Keratinocyte (primary cell): ENCODE measurements around the gene OR13D1. TPM values are rescaled to one million over a fixed set of nuclear protein-coding genes. Genes with fewer than 3 reads are reported as not detected.

ENCODE experiments used
- DNase-seq: peaks from one replicate; pipeline ENCODE4 v3.0.0-alpha.2; 2011; ENCODE audit warnings: low read depth, missing footprints, low spot score
- FAIRE-seq: peaks from 2 replicates; lab custom pipeline; 2011; peaks lifted over from hg19 to GRCh38; lab: Jason Lieb, UNC
- H2AFZ ChIP-seq: 2 replicates; pipeline ENCODE4 v1.6.0; 2012; ENCODE audit warnings: low read length, control low read depth, inconsistent platforms; ENCODE audit not compliant: control insufficient read depth
- H3K27ac ChIP-seq: 2 replicates; pipeline ENCODE4 v1.5.1; 2011; ENCODE audit warnings: low read length; ENCODE audit not compliant: control insufficient read depth, insufficient read depth
- H3K27me3 ChIP-seq: 3 replicates; pipeline ENCODE4 v1.6.0; 2011; ENCODE audit warnings: low read length; ENCODE audit not compliant: control insufficient read depth, insufficient read depth; ENCODE audit errors: extremely low read depth
- H3K36me3 ChIP-seq, 2 experiments: 2 replicates in 1 of 2; 3 replicates in 1 of 2; pipeline ENCODE4 v1.5.1; 2011; ENCODE audit warnings: low read length in 2 of 2, mild to moderate bottlenecking in 1 of 2; ENCODE audit not compliant: control insufficient read depth in 2 of 2, insufficient read depth in 2 of 2; ENCODE audit errors: extremely low read depth in 1 of 2
- H3K4me1 ChIP-seq: 3 replicates; pipeline ENCODE4 v1.5.1; 2011; ENCODE audit warnings: low read length; ENCODE audit not compliant: control insufficient read depth, insufficient read depth; ENCODE audit errors: extremely low read depth
- H3K4me2 ChIP-seq: 3 replicates; pipeline ENCODE4 v1.6.0; 2011; ENCODE audit warnings: low read depth, low read length; ENCODE audit not compliant: control insufficient read depth, insufficient read depth; ENCODE audit errors: extremely low read depth
- H3K4me3 ChIP-seq, 3 experiments: fragments of 200-600 bp in 1 of 3; sonication (generic) in 1 of 3; 2 replicates in 2 of 3; 3 replicates in 1 of 3; pipeline ENCODE4 v1.5.1; 2011 to 2016; ENCODE audit warnings: low read length in 3 of 3, mild to moderate bottlenecking in 3 of 3, control low read depth in 2 of 3, inconsistent platforms in 1 of 3, low read depth in 1 of 3, mixed read lengths in 1 of 3, mixed run types in 1 of 3, moderate library complexity in 1 of 3; ENCODE audit not compliant: control insufficient read depth in 2 of 3, insufficient read depth in 2 of 3; ENCODE audit errors: extremely low read depth in 1 of 3
- H3K79me2 ChIP-seq: 2 replicates; pipeline ENCODE4 v1.6.0; 2012; ENCODE audit warnings: low read length; ENCODE audit not compliant: control insufficient read depth, insufficient read depth
- H3K9ac ChIP-seq: 3 replicates; pipeline ENCODE4 v1.6.0; 2011; ENCODE audit warnings: low read length; ENCODE audit not compliant: control insufficient read depth, insufficient read depth; ENCODE audit errors: extremely low read depth
- H3K9me1 ChIP-seq: 3 replicates; pipeline ENCODE4 v1.6.0; 2011; ENCODE audit warnings: low read length; ENCODE audit not compliant: control insufficient read depth, insufficient read depth; ENCODE audit errors: extremely low read depth
- H3K9me3 ChIP-seq: 2 replicates; pipeline ENCODE4 v1.5.1; 2012; ENCODE audit warnings: low read depth, low read length; ENCODE audit not compliant: control insufficient read depth
- H4K20me1 ChIP-seq: 3 replicates; pipeline ENCODE4 v1.6.0; 2011; ENCODE audit warnings: low read length; ENCODE audit not compliant: control insufficient read depth, insufficient read depth; ENCODE audit errors: extremely low read depth
- CTCF ChIP-seq, 3 experiments: IDR thresholded peaks in 1 of 3; conservative IDR thresholded peaks in 1 of 3; optimal IDR thresholded peaks in 1 of 3; 2 replicates in 2 of 3; 3 replicates in 1 of 3; pipeline versions ENCODE3 to v1.5.1; 2011; ENCODE audit warnings: low read length in 3 of 3, mild to moderate bottlenecking in 3 of 3, moderate library complexity in 2 of 3, control low read depth in 1 of 3, inconsistent platforms in 1 of 3; ENCODE audit not compliant: insufficient read depth in 2 of 3; ENCODE audit errors: extremely low read depth in 1 of 3
- EZH2 ChIP-seq: IDR thresholded peaks from one replicate; pipeline ENCODE4 v1.6.1; 2012; ENCODE audit warnings: inconsistent platforms, mild to moderate bottlenecking, low read length, moderate library complexity
- dilution Hi-C: fragments of 300-500 bp; cut with MboI; formaldehyde crosslinking; loops from one replicate; pipeline ENCODE4 v1.7.0; 2020; ENCODE audit warnings: low sequenced_read_pairs; ENCODE audit not compliant: extremely low pct_ligation_motif_present
- polyA plus RNA-seq, 5 experiments: library from polyadenylated mRNA; depleted of rRNA in 3 of 5; stranded (reverse) in 3 of 5; stranded (forward) in 1 of 5; unstranded in 1 of 5; fragments of >200 nt; gene quantifications; 1 replicate in 1 of 5; 2 replicates in 3 of 5; 3 replicates in 1 of 5; pipeline versions ENCODE4 v1.2.1 to v1.2.3, GENCODE V29; 2011 to 2012; ENCODE audit warnings: missing spikeins in 2 of 5, low read depth in 1 of 5, low replicate concordance in 1 of 5

The OR13D1 gene
- polyA plus RNA-seq, 1 donor (not counting 4 experiments of a cell fraction or from before 2014, with no cell fraction given) = not detected

- dilution Hi-C loops = no loop called here
- no peak for FAIRE-seq
- no peak for TF ChIP-seq CTCF (optimal IDR thresholded peaks at IDR 0.05 in 1 of 3, IDR thresholded peaks at IDR 0.05 in 1 of 3, conservative IDR thresholded peaks at IDR 0.05 in 1 of 3; ENCODE audit: extremely low read depth in 1 of 3, insufficient read depth in 2 of 3, low read length in 3 of 3)
- TF ChIP-seq EZH2 = no peak
Observed at GRCh38 chr9:104738452-104738851, 44.1 kb downstream of the OR13D1 start.

GRCh38 chr9:104740621-104741020 is 46.3 kb downstream of the OR13D1 start:
- H3K27ac ChIP-seq = peak overlapping the region; percentile 2
- dilution Hi-C loops = no loop called here

More at GRCh38 chr9:104738452-104738851, 44.1 kb downstream of the OR13D1 start:
- H3K36me3 ChIP-seq = no peaks in the 10 kb centered on the region
- H4K20me1 ChIP-seq = no peaks in the 10 kb centered on the region
- H3K4me2 ChIP-seq = no peak overlapping the region
- H2AFZ ChIP-seq = no peak overlapping the region
- H3K4me3 ChIP-seq = no peak overlapping the region
- H3K9me3 ChIP-seq = no peaks in the 10 kb centered on the region
- no peaks in the 10 kb centered on the region for H3K9me1 ChIP-seq
- no peaks in the 10 kb centered on the region for H3K79me2 ChIP-seq
- H3K4me1 ChIP-seq = peaks cover 9% of the 10 kb centered on the region
- no peak overlapping the region for H3K9ac ChIP-seq
- H3K27ac ChIP-seq = no peak overlapping the region
- no peak for DNase-seq
- no peaks in the 10 kb centered on the region for H3K27me3 ChIP-seq

More at GRCh38 chr9:104740621-104741020, 46.3 kb downstream of the OR13D1 start:
- peak overlapping the region; percentile 34 for H2AFZ ChIP-seq
- FAIRE-seq (peak; percentile 79), DNase-seq (peak; percentile 42)
- H3K27me3 ChIP-seq = no peaks in the 10 kb centered on the region
- H3K9me3 ChIP-seq = no peaks in the 10 kb centered on the region
- H3K9ac ChIP-seq = no peak overlapping the region
- no peaks in the 10 kb centered on the region for H3K36me3 ChIP-seq
- peak overlapping the region; percentile 29 for H3K4me2 ChIP-seq
- peaks cover 9% of the 10 kb centered on the region for H3K4me1 ChIP-seq
- TF ChIP-seq EZH2 (no peak), CTCF (optimal IDR thresholded peaks at IDR 0.05 in 1 of 3, IDR thresholded peaks at IDR 0.05 in 1 of 3, conservative IDR thresholded peaks at IDR 0.05 in 1 of 3; ENCODE audit: extremely low read depth in 1 of 3, insufficient read depth in 2 of 3, low read length in 3 of 3) (no peak)
- no peaks in the 10 kb centered on the region for H3K79me2 ChIP-seq
- no peaks in the 10 kb centered on the region for H4K20me1 ChIP-seq
- H3K4me3 ChIP-seq = no peak overlapping the region
- no peaks in the 10 kb centered on the region for H3K9me1 ChIP-seq
